PC-9 (cell line): ENCODE measurements around the gene HDC. TPM values are rescaled to one million over a fixed set of nuclear protein-coding genes. Genes with fewer than 3 reads are reported as not detected.

ENCODE experiments used
- BruUV-seq: library from RNA; stranded (reverse); fragments of 400-500 nt; replicated peaks from 2 replicates; lab custom pipeline; 2021; lab: Mats Ljungman, UMichigan
- CTCF ChIA-PET: fragments of 300-600 bp; sonication (Branson Sonifier 250); formaldehyde crosslinking; loops from one replicate; lab custom pipeline; 2022; ENCODE audit warnings: antibody characterized with exemption; lab: Charles Lee
- POLR2A ChIA-PET: fragments of 300-600 bp; sonication (Branson Sonifier 250); formaldehyde crosslinking; loops from one replicate; lab custom pipeline; 2022; ENCODE audit warnings: antibody characterized with exemption; ENCODE audit not compliant: unreplicated experiment; lab: Charles Lee
- DNase-seq, 2 experiments: peaks; one replicate each; pipeline versions ENCODE4 v3.0.0 to v3.0.0-alpha.2; 2015 to 2022; ENCODE audit warnings: mixed read lengths in 1 of 2
- H2AFZ ChIP-seq: fragments of 200-600 bp; sonication (generic); 2 replicates; pipeline ENCODE4 v1.8.1; 2017; ENCODE audit warnings: antibody characterized with exemption
- H3F3A ChIP-seq: fragments of 200-600 bp; sonication (generic); 2 replicates; pipeline ENCODE4 v1.8.1; 2017; ENCODE audit warnings: antibody characterized with exemption, mild to moderate bottlenecking, low read depth; ENCODE audit not compliant: insufficient read depth
- H3K27ac ChIP-seq: fragments of 200-600 bp; sonication (generic); 2 replicates; pipeline ENCODE4 v1.6.1; 2016; ENCODE audit warnings: mixed run types
- H3K27me3 ChIP-seq: fragments of 200-600 bp; sonication (generic); 2 replicates; pipeline ENCODE4 v1.6.1; 2016; ENCODE audit warnings: low read depth, mixed run types; ENCODE audit not compliant: insufficient read depth
- H3K36me3 ChIP-seq: fragments of 200-600 bp; sonication (generic); 2 replicates; pipeline ENCODE4 v1.6.1; 2016; ENCODE audit warnings: low read depth, mixed run types
- H3K4me1 ChIP-seq: fragments of 200-600 bp; sonication (generic); replicated peaks from 2 replicates; pipeline ENCODE4 v1.6.1; 2016; ENCODE audit warnings: mixed run types; ENCODE audit not compliant: insufficient read depth
- H3K4me2 ChIP-seq: fragments of 200-600 bp; sonication (generic); 2 replicates; pipeline ENCODE4 v1.6.1; 2017; ENCODE audit warnings: mixed run types
- H3K4me3 ChIP-seq: fragments of 200-600 bp; sonication (generic); 2 replicates; pipeline ENCODE4 v1.6.1; 2016; ENCODE audit warnings: mixed run types
- H3K79me2 ChIP-seq: fragments of 200-600 bp; sonication (generic); 2 replicates; pipeline ENCODE4 v1.6.1; 2017; ENCODE audit warnings: low read depth, mixed run types
- H3K9me2 ChIP-seq: fragments of 200-600 bp; sonication (generic); 2 replicates; pipeline ENCODE4 v1.8.1; 2017; ENCODE audit warnings: mild to moderate bottlenecking; ENCODE audit not compliant: insufficient read depth
- H3K9me3 ChIP-seq: fragments of 200-600 bp; sonication (generic); 2 replicates; pipeline ENCODE4 v1.8.1; 2016; ENCODE audit warnings: low read depth; ENCODE audit not compliant: insufficient read depth
- H4K20me1 ChIP-seq: fragments of 200-600 bp; sonication (generic); 2 replicates; pipeline ENCODE4 v1.8.1; 2017; ENCODE audit not compliant: insufficient read depth
- EZH2 ChIP-seq: fragments of 200-600 bp; sonication (generic); IDR thresholded peaks from 2 replicates; pipeline ENCODE4 v1.8.0; 2017; ENCODE audit warnings: antibody characterized with exemption, low read depth
- intact Hi-C: fragments of 100-400 bp; cut with micrococcal nuclease; formaldehyde crosslinking; loops from one replicate; pipeline ENCODE4 v1.10.0; 2022; ENCODE audit not compliant: unreplicated experiment
- total RNA-seq: library from RNA; stranded (reverse); gene quantifications from 2 replicates; pipeline ENCODE4 v1.2.3, GENCODE V29; 2021
- TF ChIP-seq, protein P1 (sequence below): fragments of 200-600 bp; sonication (generic); conservative IDR thresholded peaks from 2 replicates; pipeline ENCODE4 v1.6.1; 2017; ENCODE audit warnings: mixed run types, antibody characterized with exemption, mild to moderate bottlenecking, moderate library complexity

The HDC gene
- total RNA-seq, 1 experiment from 2014 or later = not detected

GRCh38 chr15:50192164-50192563, 73.4 kb downstream of the HDC start:
- H3K27ac ChIP-seq = no peak overlapping the region
- POLR2A ChIA-PET = interaction anchor here (0.7 kb wide), 1 partner anchor 1144 kb away, joined by 6 read pairs; no protein-coding TSS in a partner anchor
- no peak overlapping the region for H2AFZ ChIP-seq
- H3K27me3 ChIP-seq = no peaks in the 10 kb centered on the region
- no peaks in the 10 kb centered on the region for H3K9me3 ChIP-seq
- no peaks in the 10 kb centered on the region; the same call in 1 of the 2 replicates for H3K9me2 ChIP-seq
- intact Hi-C loops = no loop called here
- H3K4me1 ChIP-seq = no peaks in the 10 kb centered on the region
- no peak overlapping the region for H3K4me3 ChIP-seq
- no peaks in the 10 kb centered on the region for H4K20me1 ChIP-seq
- DNase-seq = no peak
- no peaks in the 10 kb centered on the region for H3F3A ChIP-seq
- no TSS peak for BruUV-seq
- no peaks in the 10 kb centered on the region for H3K36me3 ChIP-seq
- no peak overlapping the region for H3K4me2 ChIP-seq
- CTCF ChIA-PET = interaction anchor here (0.6 kb wide), 1 partner anchor 1840 kb away, joined by 7 read pairs; no protein-coding TSS in a partner anchor
- no peaks in the 10 kb centered on the region for H3K79me2 ChIP-seq
- no peak for TF ChIP-seq EZH2
- TF ChIP-seq, protein P1, sequence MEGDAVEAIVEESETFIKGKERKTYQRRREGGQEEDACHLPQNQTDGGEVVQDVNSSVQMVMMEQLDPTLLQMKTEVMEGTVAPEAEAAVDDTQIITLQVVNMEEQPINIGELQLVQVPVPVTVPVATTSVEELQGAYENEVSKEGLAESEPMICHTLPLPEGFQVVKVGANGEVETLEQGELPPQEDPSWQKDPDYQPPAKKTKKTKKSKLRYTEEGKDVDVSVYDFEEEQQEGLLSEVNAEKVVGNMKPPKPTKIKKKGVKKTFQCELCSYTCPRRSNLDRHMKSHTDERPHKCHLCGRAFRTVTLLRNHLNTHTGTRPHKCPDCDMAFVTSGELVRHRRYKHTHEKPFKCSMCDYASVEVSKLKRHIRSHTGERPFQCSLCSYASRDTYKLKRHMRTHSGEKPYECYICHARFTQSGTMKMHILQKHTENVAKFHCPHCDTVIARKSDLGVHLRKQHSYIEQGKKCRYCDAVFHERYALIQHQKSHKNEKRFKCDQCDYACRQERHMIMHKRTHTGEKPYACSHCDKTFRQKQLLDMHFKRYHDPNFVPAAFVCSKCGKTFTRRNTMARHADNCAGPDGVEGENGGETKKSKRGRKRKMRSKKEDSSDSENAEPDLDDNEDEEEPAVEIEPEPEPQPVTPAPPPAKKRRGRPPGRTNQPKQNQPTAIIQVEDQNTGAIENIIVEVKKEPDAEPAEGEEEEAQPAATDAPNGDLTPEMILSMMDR = no peak

Other genes with a start within 250 kb of the HDC start
- gene ATP8B4, start 146.5 kb downstream of the HDC start, total RNA-seq = 0.20 and 0.60 TPM in 2 replicates
- 5.8 and 7.5 TPM in 2 replicates for gene SLC27A2, start 83.5 kb downstream of the HDC start, total RNA-seq
- gene GABPB1, start 89.5 kb upstream of the HDC start, total RNA-seq = 21.7 and 22.0 TPM in 2 replicates
- gene USP8, start 158.7 kb upstream of the HDC start, total RNA-seq = 64.6 and 70.7 TPM in 2 replicates